HG03064 (cell line): ENCODE measurements around the gene RNF44.
"Not testable (repeated sequence)": the region's sequence is repeated elsewhere in the genome, so short reads cannot be mapped to it uniquely, and the experiment has no call there.

Experiments used
- ATAC-seq: cut with Tn5 transposase; IDR thresholded peaks from one replicate; pipeline ENCODE4 v1.9.1; 2021; ENCODE audit warnings: low read depth; ENCODE audit not compliant: unreplicated experiment

The RNF44 gene

GRCh38 chr5:176487160-176487559 is 50.0 kb downstream of the RNF44 start:
- not testable (repeated sequence) for ATAC-seq

- no peak for ATAC-seq
These were observed 50.9 kb downstream of the RNF44 start for GRCh38 chr5:176486189-176486757.

GRCh38 chr5:176485176-176485575 is 52.0 kb downstream of the RNF44 start:
- no peak for ATAC-seq

- no peak for ATAC-seq
These were observed 55.5 kb downstream of the RNF44 start for GRCh38 chr5:176481711-176482110.
